GM15510 (cell line): ENCODE results near the gene MEIKIN.
A peak's percentile ranks its signal among the peaks of the same experiment; 100 is the strongest.

ENCODE experiments used
- POLR2A ChIP-seq: IDR thresholded peaks from 3 replicates; pipeline ENCODE4 v1.6.1; 2011; ENCODE audit warnings: borderline replicate concordance; ENCODE audit not compliant: insufficient read length; ENCODE audit errors: extremely low read depth

The MEIKIN gene

DNA sequence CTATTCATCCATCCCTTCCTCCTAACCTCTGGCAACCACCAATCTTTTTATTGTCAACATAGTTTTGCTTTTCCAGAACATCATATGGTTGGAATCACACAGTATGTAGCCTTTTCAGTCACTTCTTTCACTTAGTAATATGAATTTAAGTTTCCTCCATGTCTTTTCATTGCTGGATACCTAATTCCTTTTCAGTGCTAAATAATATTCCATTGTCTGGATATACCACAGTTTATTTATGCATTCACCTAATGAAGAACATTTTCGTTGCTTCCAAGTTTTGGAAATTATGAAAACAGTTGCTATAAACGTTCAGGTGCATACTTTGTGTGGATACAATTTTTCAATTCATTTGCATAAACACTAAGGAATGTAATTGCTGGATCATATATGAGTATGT lies 77.9 kb downstream of the MEIKIN start:
- no peak for TF ChIP-seq POLR2A

GRCh38 chr5:131863700-131864099 lies 81.8 kb downstream of the MEIKIN start:
- TF ChIP-seq POLR2A, result no peak

DNA sequence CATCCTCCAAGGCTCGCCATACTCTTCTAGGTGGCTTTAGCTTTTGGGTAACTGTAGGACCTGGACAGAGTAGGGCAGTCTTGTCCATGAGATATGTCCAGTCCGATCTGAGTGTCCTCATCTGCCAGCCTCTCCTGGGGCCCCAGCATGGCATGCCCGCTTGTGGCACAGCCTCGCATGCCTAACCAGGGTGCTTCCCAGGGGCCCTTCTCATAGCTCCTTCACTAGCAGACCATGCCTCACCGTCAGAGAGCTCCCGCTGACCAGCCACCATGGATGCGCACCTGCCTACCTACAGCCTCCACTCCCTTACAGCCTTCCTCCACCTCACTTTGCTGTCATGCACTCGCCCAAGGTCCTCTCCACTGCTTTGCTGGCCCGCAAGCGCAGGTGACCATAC lies 88.1 kb downstream of the MEIKIN start:
- TF ChIP-seq POLR2A, result no peak

DNA sequence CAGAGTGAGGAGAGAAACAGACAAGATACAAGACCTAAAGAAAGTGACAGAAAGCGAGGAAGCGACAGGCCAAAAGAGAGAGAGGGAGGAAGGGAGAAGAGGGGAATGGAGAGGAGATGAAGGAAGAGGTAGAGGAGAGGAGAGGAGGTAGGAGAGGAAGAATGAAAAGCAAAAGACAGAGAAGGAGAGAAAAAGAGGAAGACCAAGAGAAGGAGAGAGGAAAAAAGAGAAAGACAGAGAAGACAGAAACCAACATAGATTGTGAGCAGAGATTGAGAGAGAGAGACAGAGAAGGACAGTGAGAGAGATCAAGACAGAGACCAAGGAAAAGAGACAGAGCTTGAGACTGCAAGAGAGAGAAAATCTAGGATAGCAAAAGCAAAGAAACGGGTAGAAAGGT lies 90.0 kb downstream of the MEIKIN start:
- no peak for TF ChIP-seq POLR2A

DNA sequence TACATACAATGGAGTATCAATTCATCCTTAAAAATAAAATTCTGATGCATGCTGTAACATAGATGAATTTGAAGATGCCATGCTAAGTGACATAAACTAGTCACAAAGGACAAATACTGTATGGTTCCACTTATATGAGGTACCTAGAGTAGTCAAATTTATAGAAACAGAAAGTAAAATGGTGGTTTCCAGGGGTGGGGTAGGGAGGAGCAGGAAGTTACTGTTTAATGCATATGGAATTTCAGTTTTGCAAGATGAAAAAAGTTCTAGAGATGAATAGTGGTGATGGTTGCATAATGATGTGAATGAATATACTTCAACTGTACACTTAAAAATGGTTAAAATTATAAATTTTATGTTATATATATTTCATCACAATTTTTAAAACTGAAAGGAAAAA lies 91.3 kb downstream of the MEIKIN start:
- no peak for TF ChIP-seq POLR2A

- TF ChIP-seq POLR2A, result no peak
Observed at GRCh38 chr5:131848662-131849061, 96.8 kb downstream of the MEIKIN start.

GRCh38 chr5:131846536-131846935 lies 98.9 kb downstream of the MEIKIN start:
- no peak for TF ChIP-seq POLR2A

- no peak for TF ChIP-seq POLR2A
Observed at GRCh38 chr5:131845828-131846227, 99.6 kb downstream of the MEIKIN start.

DNA sequence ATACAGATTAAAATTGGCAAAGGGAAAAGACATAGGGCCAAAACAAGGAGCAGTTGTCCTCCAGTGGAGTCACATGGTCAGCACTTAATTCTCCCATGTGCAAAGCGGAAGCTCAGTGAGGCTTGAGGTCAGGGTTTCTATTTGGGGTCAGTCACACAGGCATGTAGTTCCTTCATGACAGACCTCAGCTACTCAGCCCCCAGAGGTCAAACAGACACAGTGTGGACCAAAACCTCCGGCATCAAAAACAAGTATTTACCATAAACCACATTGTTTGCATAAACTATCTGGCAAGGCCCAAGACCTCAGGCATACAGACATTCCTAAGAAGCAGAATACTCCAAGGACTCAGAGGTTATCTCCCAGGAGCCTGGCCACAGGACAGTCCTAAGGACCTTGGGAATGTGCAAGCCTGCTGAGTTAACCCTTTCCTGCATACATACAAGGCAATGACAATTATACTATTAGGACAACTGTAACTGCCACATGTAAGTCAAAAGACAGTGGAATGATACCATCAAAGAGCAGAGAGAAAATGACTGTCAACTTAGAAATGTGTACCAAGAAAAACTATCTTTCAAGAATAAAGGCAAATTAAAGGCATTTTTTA lies 120.0 kb downstream of the MEIKIN start:
- TF ChIP-seq POLR2A, result no peak

DNA sequence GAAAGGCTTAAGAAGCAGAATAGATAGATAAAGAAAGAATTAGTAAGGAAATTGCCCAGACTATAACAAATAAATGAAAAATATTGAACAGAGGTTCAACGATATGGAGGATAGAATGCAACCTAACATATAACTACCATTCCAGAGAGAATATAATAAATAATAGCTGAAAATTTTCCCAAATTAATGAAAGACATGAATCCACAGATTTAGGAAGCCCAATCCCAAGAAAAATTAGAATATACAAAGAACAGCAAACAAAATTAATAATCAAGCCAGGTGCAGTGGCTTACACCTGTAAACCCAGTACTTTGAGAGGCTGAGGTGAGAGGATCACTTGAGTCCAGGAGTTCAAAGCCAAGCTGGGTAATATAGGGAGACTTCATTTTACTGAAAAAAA lies 120.8 kb downstream of the MEIKIN start:
- no peak for TF ChIP-seq POLR2A

GRCh38 chr5:131821221-131821620 lies 124.2 kb downstream of the MEIKIN start:
- no peak for TF ChIP-seq POLR2A

- no peak for TF ChIP-seq POLR2A
Observed at GRCh38 chr5:131818001-131818724, 127.3 kb downstream of the MEIKIN start.

- no peak for TF ChIP-seq POLR2A
Observed at GRCh38 chr5:131814990-131815389, 130.5 kb downstream of the MEIKIN start.

- TF ChIP-seq POLR2A, result no peak
Observed at GRCh38 chr5:131812371-131813160, 132.9 kb downstream of the MEIKIN start.

- no peak for TF ChIP-seq POLR2A
Observed at GRCh38 chr5:131810510-131811249, 134.8 kb downstream of the MEIKIN start.

DNA sequence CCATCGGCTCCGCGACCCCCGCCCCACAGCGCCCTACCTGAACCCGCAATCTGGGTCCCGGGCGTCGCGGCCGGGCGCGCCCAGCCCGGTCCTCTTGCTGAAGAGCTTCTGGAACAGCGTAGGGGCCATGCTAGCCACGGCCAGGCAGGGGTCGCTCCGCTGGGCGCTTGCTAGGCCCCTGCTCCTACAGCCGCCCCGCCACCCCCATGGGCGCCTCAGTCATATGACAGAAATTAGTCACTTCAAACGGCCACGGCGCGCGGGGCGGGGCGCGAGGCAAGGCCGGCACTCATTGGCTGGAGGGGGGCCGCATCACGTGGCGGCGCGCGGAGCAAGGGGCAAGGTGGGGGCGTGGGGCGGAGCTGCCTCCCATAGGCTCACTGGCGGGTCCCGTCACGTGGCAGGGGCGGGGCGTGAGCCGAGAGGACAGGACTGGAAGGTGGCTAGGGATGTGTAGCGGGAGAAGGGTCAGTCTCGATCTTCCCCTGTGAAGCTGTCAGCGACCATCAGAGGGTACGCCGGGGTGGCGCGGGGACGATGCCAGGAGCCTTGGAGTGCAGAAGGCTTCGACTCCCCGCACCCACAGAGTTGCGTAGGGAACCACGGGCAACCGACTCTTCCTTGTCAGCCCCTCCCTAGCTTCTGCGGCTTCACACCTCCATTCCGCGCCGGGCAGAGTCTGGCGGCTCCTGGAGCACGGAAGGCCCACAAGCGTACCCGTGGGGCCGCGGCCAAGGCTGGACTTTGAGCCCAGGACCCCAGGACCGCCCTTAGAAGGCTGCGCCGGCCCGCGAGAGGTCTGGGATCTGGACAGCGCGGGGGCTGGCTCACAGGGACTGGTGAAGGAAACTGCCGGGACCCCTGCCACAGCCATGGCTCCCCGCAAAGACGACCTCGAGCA lies 148.4 kb downstream of the MEIKIN start, which contains the start of gene FNIP1:
Gene FNIP1, minus strand, starts transcription at position 225 of the 901 bp plus-strand sequence. Its CDS starts 96 bp downstream, at position 129.
- peak; percentile 87 for TF ChIP-seq POLR2A
